Pulmonary artery endothelial cell (primary cell): Measurements from ENCODE around the gene KATNB1. TPM values are rescaled to one million over a fixed set of nuclear protein-coding genes. Genes with fewer than 3 reads are reported as not detected.
"Not testable (repeated sequence)": the region's sequence is repeated elsewhere in the genome, so short reads cannot be mapped to it uniquely, and the experiment has no call there.

Experiments
- DNase-seq: peaks from one replicate; pipeline ENCODE4 v3.0.0-alpha.2; 2011; ENCODE audit warnings: low read depth, low spot score
- total RNA-seq: library from RNA; depleted of rRNA; stranded (reverse); fragments of >200 nt; gene quantifications from 2 replicates; pipeline ENCODE4 v1.2.3, GENCODE V29; 2014

KATNB1 gene
- total RNA-seq, 1 donor from 2014 or later: 25.4 TPM

- no peak for DNase-seq
Observed at GRCh38 chr16:57743886-57744641, 8.5 kb downstream of the KATNB1 start.

GRCh38 chr16:57744642-57744903, 9.0 kb downstream of the KATNB1 start:
- DNase-seq: no peak

- DNase-seq: no peak
Observed at GRCh38 chr16:57745768-57746167, 10.2 kb downstream of the KATNB1 start.

GRCh38 chr16:57746316-57746715, 10.7 kb downstream of the KATNB1 start:
- DNase-seq: not testable (repeated sequence)

- no peak for DNase-seq
Observed at GRCh38 chr16:57747091-57747490, 11.5 kb downstream of the KATNB1 start.

GRCh38 chr16:57747496-57747895, 11.9 kb downstream of the KATNB1 start:
- DNase-seq: no peak

GRCh38 chr16:57747996-57748395, 12.4 kb downstream of the KATNB1 start:
- no peak for DNase-seq

GRCh38 chr16:57748596-57748995, 13.0 kb downstream of the KATNB1 start:
- DNase-seq: no peak

- no peak for DNase-seq
Observed at GRCh38 chr16:57749101-57749692, 13.6 kb downstream of the KATNB1 start.

- DNase-seq: no peak
Observed at GRCh38 chr16:57749856-57750452, 14.4 kb downstream of the KATNB1 start.

GRCh38 chr16:57750796-57751538, 15.4 kb downstream of the KATNB1 start:
- no peak for DNase-seq

- DNase-seq: no peak
Observed at GRCh38 chr16:57751539-57752202, 16.1 kb downstream of the KATNB1 start.

GRCh38 chr16:57752203-57752580, 16.6 kb downstream of the KATNB1 start:
- no peak for DNase-seq

GRCh38 chr16:57752581-57753447, 17.2 kb downstream of the KATNB1 start:
- DNase-seq: no peak

- no peak for DNase-seq
Observed at GRCh38 chr16:57753448-57754353, 18.1 kb downstream of the KATNB1 start.

GRCh38 chr16:57754354-57755060, 18.9 kb downstream of the KATNB1 start:
- DNase-seq: no peak

- no peak for DNase-seq
Observed at GRCh38 chr16:57755061-57755684, 19.6 kb downstream of the KATNB1 start.

GRCh38 chr16:57755726-57756423, 20.3 kb downstream of the KATNB1 start:
- no peak for DNase-seq
